HUDEP-2 (cell line): ENCODE data around the gene FRAS1.

ENCODE experiments used
- DNase-seq, 76 experiments: peaks; one replicate each; lab custom pipeline; 2025; ENCODE audit not compliant: unreplicated experiment in 76 of 76; lab: John Stamatoyannopoulos, UW

Gene FRAS1

GRCh38 chr4:78560296-78560963 is 503.3 kb downstream of the FRAS1 start:
- no peak for DNase-seq

DNA sequence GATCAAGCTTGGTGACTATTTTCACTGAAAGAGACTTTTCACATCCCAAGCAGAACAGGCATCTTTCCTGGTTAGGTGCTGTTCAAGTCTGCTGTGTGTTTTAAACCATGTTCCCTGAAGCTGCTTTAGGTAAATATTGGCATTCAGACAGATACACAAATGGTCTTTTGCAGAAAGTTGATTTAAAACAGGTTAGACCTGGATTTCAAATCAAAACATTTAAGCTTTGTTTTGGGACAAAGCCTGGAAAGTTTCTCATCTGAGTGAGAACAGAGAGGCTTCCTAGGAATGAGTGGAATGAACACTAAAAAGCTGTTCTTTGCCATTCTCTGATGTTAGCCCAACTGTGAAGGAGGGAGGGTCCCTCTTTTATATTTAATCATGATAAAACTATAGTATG is 504.6 kb downstream of the FRAS1 start:
- DNase-seq: no peak

GRCh38 chr4:78562687-78563086 is 505.6 kb downstream of the FRAS1 start:
- no peak for DNase-seq

DNA sequence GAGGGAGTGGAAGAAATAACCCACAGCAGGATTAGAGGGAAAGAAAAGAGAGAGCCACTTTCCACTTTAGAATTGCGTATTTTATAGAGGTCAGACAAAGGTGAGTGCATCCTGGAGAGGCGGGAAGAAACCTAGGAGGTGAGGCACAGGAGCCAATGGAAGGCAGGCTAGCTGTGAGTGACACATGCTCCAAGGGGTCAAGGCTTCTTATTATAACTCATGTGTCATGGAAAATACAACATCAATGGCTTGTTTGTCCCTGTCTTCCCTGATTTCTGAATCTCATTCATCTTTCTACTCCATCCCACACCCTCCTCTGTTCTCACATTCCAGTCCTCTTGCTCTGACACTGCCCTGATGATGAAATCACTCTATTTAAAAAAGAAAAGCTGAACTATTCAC is 508.8 kb downstream of the FRAS1 start:
- no peak for DNase-seq

GRCh38 chr4:78566834-78567499 is 509.8 kb downstream of the FRAS1 start:
- no peak for DNase-seq

GRCh38 chr4:78567500-78568060 is 510.5 kb downstream of the FRAS1 start:
- no peak for DNase-seq

- DNase-seq: no peak
Measured at GRCh38 chr4:78568640-78569305, 511.6 kb downstream of the FRAS1 start.

DNA sequence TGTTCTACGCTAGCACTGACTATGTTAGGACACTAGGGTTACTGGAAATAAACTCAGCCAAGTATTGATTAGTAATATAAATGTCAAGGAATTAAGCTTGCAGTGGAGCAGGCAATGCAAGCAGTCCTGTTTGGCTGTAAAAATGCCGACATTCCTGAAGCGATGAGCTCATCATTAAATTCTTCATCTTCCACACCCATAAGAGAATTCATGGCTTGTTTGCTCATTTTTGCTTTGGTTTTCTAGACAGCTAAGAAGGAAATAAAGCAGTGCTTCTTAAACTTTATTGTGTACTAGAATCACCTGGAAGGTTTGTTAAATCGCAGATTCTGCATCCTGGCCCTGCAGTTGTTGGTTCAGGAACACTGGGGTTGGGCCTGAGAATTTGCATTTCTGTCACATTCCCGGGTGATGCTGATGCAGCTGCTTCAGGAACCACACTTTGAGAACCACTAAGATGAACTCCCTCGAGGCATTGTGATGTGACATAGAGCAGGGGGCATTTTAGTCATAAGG is 512.2 kb downstream of the FRAS1 start:
- DNase-seq: no peak

- no peak for DNase-seq
Measured at GRCh38 chr4:78570117-78570516, 513.0 kb downstream of the FRAS1 start.

- DNase-seq: no peak
Measured at GRCh38 chr4:78571804-78572203, 514.7 kb downstream of the FRAS1 start.

GRCh38 chr4:78578674-78579425 is 521.7 kb downstream of the FRAS1 start:
- DNase-seq: no peak

- no peak for DNase-seq
Measured at GRCh38 chr4:78581618-78582017, 524.5 kb downstream of the FRAS1 start.

DNA sequence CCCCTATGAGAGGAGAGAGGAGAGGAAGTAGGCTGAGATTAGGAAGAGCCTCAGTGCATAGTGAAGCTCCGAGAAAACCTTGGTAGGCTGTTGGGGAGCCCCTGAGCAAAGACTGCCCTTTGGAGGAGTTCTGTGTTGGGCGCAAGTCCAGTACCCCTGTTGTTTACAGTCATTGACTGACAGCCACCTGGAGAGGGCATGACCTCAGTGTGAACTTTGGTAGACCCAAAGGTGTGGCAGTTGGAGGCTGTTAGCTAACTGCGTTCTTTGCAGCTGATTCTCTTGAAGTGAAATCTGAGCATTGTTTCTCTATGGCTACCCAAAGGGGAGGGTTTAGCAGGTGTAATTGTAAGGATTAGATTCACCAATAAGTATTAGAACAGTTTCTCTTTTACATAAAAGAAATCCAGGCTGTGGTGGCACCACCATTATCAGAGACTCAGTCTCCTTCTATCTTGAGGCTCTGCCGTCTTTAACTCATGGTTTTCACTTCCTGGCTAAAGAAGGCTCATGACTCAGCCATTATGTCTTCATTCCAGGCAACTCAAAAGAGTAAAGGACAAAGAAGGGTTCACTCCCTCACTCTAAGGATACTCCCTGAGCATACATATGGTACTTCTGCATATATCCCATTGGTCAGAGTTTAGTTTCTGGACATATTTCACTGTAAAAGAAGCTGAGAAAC is 527.9 kb downstream of the FRAS1 start:
- DNase-seq: no peak

- no peak for DNase-seq
Measured at GRCh38 chr4:78585633-78586032, 528.5 kb downstream of the FRAS1 start.

DNA sequence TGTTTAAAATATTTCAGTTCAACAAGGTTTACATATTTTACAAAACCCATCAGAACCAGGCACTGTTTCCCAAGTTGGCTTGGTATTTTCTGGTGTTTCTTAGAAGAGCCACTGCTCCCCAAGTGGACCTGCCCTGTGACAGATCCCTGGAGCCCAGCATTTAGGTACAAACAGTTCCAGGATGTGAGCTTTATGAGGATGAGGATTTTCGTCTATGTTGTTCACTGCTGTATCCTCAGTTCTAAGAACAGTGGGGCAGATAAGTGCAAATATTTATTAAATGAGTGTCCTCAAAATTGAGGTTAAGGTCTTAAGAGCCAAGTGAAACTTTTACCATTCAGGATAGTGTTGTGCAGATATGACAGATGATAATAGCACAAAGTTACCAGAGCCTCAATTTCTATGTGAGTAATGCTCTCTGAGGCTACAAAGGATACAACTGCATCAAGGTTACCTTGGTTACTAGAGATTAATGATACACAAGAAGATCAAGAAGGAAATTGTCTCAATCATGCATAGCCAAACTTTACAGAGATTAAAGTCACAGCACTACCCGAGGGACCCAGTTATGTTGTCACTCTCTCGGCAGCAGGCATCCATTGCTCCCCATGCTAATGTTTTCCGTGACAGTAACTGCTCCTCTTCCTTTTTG is 531.9 kb downstream of the FRAS1 start:
- no peak for DNase-seq

DNA sequence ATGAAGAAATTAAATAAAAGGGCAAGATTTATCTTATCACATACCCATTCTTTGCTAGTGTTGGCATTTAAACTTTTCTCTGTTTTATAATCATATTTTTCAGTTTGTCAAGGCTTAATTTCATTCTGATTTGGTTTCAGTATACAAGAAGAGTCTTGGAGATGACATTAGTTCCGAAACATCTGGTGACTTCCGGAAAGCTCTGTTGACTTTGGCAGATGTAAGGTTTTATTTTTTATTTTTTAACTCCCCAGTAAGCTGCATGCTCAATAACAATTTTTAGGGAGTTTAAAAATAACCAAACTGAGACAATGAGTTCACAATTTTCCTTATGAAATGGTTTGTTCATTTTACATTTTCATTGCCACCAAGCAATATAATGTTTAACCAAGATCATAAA is 534.3 kb downstream of the FRAS1 start:
- DNase-seq: no peak

DNA sequence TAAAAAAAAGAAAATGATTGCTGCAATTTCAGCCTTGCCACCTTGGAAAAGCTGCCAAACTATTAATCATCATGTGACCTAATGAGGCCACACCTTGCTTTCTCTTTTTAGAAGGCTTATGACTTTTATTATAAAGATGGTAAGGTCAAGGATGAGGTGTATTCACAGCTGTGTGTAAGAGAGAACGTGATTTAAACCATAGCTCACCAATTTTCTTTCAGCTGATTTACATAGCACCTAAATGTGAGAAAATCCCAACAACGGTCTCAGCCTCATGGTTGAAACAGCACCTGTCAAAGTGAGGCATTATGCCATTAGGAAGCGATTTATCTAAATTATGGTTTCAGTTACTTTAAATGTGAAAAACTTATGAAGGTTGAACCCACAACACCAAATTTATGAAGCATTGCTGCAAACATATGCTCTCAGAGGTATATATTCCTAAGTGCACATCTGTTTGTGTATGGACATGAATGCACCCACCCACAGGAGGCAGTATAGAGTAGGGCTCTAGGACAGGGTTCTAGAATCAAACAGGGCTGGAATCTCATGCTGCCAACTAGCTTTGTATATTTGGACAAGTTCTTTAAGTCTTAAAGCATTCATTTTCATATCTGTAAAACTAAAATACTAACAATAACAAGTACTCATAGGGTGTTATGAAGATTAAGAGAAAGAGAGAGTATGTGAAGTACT is 535.1 kb downstream of the FRAS1 start:
- peak in 32 of 76 experiments; percentile 1 to 55 (median 20) for DNase-seq
